IMR-90 (cell line): ENCODE measurements around the gene ADGRV1.

Experiments used
- BHLHE40 ChIP-seq: fragments of 150-350 bp; IDR thresholded peaks from 2 replicates; pipeline ENCODE4 v1.6.1; 2016; ENCODE audit warnings: mild to moderate bottlenecking, low read depth, low read length
- CHD1 ChIP-seq: IDR thresholded peaks from 2 replicates; pipeline ENCODE4 v1.6.1; 2012; ENCODE audit warnings: low read depth, low read length, improper control_type of control experiment
- CTCF ChIP-seq: conservative IDR thresholded peaks from 2 replicates; pipeline ENCODE4 v1.5.1; 2012; ENCODE audit warnings: mild to moderate bottlenecking, low read depth, low read length, improper control_type of control experiment
- ELK1 ChIP-seq: fragments of 150-350 bp; IDR thresholded peaks from 2 replicates; pipeline ENCODE4 v1.6.1; 2016; ENCODE audit warnings: low read depth, mild to moderate bottlenecking, low read length, moderate library complexity, borderline replicate concordance
- FOS ChIP-seq: fragments of 150-350 bp; IDR thresholded peaks from 2 replicates; pipeline ENCODE4 v1.6.1; 2016; ENCODE audit warnings: low read depth, low read length
- MAFK ChIP-seq: IDR thresholded peaks from 2 replicates; pipeline ENCODE4 v1.6.1; 2012; ENCODE audit warnings: low read depth, low read length, improper control_type of control experiment
- MAZ ChIP-seq: IDR thresholded peaks from 2 replicates; pipeline ENCODE4 v1.6.1; 2012; ENCODE audit warnings: low read depth, mild to moderate bottlenecking, low read length, improper control_type of control experiment, moderate library complexity, borderline replicate concordance
- MXI1 ChIP-seq: IDR thresholded peaks from 2 replicates; pipeline ENCODE4 v1.6.1; 2012; ENCODE audit warnings: low read depth, mild to moderate bottlenecking, low read length, moderate library complexity, borderline replicate concordance
- POLR2A ChIP-seq: IDR thresholded peaks from 2 replicates; pipeline ENCODE4 v1.6.1; 2012; ENCODE audit warnings: mild to moderate bottlenecking, low read depth, low read length
- RAD21 ChIP-seq: IDR thresholded peaks from 2 replicates; pipeline ENCODE4 v1.6.1; 2012; ENCODE audit warnings: low read length, improper control_type of control experiment
- RCOR1 ChIP-seq: IDR thresholded peaks from 2 replicates; pipeline ENCODE4 v1.6.1; 2012; ENCODE audit warnings: mild to moderate bottlenecking, low read length, improper control_type of control experiment; ENCODE audit not compliant: insufficient replicate concordance
- SMC3 ChIP-seq: fragments of 150-350 bp; IDR thresholded peaks from 2 replicates; pipeline ENCODE4 v1.6.1; 2016; ENCODE audit warnings: low read depth, mild to moderate bottlenecking, antibody characterized with exemption, low read length, moderate library complexity
- USF2 ChIP-seq: fragments of 150-350 bp; IDR thresholded peaks from 2 replicates; pipeline ENCODE4 v1.6.1; 2017; ENCODE audit warnings: mild to moderate bottlenecking, antibody characterized with exemption, low read length, low read depth

GRCh38 chr5:91154338-91154737 lies 595.7 kb downstream of the ADGRV1 start:
- TF ChIP-seq POLR2A (no peak), CTCF (no peak), USF2 (no peak), BHLHE40 (no peak), MAZ (no peak), SMC3 (no peak), RCOR1 (no peak), CHD1 (no peak), MXI1 (no peak), FOS (no peak), ELK1 (no peak), MAFK (no peak), RAD21 (no peak)
